HG02798 (cell line): ENCODE measurements around the gene NR1D1.

Source experiments
- ATAC-seq: cut with Tn5 transposase; IDR thresholded peaks from one replicate; pipeline ENCODE4 v1.9.1; 2021; ENCODE audit warnings: mild to moderate bottlenecking; ENCODE audit not compliant: unreplicated experiment, poor library complexity

Gene NR1D1

DNA sequence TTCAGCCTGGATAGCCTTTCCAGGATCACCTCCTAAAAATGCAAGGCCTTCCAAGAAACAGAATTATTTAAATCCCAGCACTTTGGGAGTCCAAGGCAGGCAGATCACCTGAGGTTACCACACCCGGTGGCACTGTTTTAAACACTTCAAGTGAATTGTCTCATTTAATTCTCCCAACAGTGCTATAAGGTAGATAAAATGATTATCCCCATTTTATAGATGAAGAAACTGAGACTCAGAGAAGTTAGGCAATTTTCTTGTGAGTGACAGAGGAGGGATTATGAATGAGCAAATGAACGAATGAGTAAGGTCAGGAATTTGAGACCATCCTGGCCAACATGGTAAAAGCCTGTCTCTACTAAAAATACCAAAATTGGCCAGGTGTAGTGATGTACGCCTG lies 20.8 kb downstream of the NR1D1 start:
- ATAC-seq, result no peak

DNA sequence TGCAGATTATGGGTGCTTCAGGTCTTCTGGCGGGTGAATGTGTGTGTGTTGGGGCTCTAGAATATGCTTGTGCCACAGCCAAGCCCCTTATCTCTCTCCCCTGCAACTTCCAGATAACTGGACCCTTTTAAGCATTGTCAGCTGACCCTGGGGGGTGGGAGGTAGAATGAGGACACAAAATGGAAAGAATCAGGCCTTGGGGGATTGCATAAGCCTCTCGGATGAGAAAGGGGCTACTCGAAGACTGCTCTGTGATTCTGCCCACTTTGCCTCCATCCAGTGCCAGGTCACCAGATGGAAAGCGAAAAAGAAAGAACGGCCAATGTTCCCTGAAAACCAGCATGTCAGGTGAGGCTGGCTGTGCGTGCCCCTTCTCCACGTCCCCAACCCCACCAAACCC lies 23.8 kb downstream of the NR1D1 start:
- ATAC-seq, result no peak

DNA sequence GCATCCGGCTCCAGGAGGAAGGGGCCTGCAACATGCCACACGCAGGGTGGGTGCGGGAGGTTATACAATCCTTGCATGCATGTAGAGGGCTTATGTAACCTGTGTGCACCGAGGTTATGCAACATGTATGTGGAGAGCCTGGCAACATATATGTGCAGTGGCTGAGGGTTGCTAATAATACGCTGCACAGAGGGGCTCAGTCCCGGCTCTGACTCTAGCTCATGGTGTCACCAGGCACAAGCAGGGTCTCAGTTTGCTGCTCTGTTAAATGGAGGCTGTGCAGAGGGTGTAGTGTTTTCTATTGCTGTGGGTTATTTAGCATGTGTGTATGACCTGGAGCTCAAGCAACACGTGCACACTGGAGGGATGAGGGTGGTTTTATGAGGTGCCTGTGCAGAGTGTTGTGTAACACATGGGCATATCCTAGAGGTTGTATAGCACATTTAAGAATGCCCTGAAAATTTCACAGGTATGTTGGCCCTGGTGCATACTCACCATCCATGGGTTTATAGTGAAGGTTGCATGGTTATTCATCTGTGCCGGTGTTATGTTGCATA lies 24.4 kb downstream of the NR1D1 start:
- no peak for ATAC-seq

DNA sequence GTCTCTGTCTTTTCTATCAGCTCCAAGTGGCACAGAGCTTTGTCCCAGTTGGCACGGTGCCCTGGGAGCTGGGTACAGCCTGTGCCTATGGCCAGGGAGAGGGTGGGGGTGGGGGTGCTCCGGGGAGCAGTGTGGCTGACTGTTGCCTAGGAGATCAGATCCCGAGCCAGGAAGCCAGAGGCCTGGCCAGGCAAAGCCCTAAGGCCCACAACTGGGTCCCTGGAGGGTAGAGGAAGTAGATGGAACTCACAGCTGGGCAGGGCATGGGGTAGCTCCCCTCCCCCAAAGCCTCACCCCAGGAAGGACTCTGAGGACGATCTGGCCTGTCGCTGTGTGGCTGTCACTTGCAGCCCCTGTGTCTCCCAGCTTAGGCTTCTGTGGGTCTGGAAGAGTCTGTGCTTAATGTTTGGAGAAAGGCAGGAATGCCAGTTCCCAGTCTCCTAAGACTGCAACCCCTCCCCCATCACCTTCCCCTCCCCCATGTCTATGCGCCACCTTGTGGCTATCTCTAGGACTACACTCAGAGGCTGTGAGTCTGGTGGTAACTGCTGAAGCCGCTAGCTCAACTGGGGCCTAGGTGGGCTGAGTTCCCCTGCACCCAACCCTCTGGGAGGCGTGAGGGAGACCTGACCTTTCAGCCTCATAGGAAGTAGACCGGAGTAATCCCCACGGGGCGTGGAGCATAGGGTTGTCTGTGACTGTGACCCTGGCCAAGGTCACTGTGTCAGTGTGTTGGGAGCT lies 25.0 kb downstream of the NR1D1 start:
- peak; percentile 39 for ATAC-seq

DNA sequence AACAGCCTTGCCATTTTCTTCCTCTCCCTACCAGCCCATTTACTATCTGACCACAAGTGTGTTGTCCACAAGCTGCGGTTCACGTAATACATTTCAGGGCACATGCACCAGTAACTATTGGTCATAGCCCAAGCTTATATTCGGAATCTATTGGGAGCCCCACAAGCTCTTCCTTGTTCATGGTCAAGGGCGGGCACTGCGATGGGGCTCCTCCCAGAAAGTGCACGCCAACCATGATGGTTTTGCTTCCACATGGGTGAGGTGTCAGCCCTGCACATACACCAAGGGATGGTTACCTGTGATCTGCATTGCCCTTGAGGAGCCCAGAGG lies 25.6 kb downstream of the NR1D1 start:
- ATAC-seq, result no peak

DNA sequence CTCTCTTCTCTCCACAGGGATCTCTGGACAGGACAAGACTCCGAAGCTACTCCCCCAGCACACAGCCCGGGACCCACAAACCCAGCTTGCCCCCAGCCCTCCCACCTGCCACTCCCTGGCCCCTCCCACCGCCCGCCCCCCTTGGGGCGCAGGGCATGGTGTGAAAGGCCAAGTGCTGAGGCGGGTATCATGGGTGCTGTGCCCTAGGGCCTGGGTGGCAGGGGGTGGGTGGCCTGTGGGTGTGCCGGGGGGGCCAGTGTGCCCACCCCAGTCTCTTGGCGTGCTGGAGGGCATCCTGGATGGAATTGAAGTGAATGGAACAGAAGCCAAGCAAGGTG lies 26.2 kb downstream of the NR1D1 start:
- no peak for ATAC-seq

DNA sequence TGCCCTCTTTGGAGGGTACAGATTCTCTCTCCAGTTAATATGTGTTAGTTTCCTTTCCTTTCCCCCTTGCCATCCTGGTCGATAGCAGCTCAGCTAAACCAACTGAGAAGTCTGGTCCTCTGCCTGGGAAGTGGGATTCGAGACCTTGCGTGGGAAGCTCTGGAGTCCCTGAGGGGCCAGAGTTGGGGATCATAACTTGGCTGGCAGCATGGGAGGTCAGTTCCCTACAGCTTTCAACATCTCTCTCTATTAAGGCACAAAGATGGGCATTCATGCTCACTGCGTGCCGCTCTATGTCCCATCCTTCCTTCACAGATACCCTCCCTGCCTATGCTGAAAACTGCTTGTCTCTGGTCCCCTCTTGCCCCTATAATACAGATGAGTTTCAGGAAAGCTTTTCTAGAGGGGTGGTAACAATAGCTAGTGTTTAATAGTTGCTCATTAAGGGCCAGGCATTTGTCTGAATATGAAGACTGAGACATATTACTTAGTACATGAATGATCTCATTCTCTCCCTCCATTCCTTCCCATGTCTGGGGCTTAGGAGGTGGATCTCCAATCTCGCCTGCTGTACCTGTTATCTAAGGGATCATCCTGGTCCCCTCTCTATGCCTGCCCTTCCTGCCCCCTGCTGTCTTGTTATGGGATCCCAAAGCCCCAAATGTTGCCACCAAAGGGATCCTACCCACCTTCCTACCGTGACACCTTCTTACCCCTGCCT lies 26.8 kb downstream of the NR1D1 start:
- ATAC-seq, result no peak

DNA sequence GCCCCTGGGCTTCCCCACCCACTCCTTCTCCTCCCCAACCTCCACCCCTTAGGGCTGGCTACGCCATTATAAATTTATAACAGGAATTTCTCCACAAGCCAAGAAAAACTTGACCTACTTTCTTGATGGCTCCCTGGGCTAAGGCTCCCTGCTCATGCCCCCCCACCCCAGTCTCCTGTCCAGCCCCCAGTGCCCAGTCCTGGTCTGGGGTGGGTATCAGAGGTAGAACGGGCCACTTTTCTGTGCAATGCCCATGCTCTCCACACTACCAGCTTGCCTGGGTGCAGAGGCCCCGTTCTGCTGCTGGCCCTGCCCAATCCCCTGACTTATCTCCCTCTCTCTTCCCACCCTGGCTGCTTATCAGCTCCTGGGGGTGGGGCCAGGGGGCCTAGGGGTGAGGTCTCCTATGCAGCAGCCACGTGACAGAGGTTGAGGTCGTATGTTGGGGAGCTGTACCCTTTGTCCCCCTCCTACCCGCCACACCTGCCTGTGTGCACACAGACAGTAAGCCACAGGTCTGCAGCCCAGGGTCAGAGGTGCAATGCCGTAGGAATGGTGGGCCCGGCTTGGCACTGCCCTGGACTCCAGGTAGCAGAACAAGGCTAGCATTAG lies 27.5 kb downstream of the NR1D1 start:
- no peak for ATAC-seq

DNA sequence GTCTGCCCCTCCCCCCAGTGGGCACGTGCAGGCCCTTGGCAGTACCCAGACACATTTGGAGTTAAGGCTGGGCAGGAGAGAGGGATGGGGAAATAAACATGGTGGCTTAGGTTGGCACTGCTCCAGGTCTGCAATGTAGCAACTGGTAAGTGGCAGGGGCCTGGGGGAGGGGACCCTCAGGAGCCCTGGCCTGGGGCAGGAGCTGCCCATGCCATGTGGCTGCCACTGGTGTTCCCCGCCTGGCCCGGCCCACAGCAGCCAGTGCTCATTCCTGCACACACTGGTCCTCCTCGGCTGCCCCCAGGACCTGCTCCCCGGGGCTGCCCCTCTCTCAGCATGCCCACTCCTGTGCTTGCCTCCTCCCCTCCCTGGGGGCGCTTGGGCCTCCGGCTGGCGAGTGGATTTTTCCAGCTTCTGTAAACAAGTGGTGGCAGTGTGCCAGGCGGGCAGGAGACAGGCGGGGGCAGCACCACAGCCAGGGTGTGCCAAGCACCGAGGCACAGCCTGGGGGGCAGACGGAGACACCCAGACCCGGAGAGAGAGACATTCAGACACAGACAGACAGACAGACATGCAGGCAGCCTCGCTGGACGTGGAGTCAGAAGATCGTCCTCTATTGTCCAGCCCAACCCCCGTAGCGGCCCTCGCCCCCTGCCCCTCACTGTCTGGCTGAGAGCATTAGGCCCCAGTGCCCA lies 28.2 kb downstream of the NR1D1 start:
- ATAC-seq, result no peak

DNA sequence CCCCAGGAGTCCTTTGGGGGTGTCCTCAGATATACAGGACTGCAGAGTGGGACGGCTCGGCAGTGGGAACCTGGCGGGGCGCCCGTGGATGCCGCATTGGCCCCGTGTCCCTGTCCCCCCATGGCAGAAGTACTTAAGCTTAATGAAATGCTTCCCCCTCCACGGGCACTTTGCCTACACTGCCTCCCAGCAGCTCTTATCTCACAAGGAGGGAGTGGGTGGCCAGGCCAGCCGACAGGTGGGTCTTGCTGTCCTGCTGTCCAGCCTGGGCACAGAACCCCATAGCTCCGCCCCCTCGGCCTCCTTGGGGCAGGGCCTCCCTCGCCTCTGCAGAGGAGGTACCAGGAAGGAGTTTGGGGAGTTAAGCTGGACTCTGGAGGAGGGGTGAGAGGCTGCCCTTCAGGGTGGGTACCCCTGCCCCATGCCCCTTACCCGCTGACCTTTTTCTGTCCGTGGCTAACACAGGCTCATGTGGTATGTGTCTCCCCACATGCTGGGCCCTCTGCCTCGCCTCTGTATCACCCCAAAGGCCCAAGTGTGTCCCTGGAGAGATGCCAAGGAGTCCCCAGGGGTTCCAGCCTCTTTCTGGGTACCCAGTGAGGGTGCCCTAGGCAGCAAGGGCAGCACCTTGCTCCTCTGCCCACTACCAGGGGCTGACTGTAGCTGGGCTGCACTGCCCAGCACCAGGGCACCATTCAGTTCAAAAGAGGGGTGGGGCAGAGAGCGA lies 28.9 kb downstream of the NR1D1 start:
- no peak for ATAC-seq

DNA sequence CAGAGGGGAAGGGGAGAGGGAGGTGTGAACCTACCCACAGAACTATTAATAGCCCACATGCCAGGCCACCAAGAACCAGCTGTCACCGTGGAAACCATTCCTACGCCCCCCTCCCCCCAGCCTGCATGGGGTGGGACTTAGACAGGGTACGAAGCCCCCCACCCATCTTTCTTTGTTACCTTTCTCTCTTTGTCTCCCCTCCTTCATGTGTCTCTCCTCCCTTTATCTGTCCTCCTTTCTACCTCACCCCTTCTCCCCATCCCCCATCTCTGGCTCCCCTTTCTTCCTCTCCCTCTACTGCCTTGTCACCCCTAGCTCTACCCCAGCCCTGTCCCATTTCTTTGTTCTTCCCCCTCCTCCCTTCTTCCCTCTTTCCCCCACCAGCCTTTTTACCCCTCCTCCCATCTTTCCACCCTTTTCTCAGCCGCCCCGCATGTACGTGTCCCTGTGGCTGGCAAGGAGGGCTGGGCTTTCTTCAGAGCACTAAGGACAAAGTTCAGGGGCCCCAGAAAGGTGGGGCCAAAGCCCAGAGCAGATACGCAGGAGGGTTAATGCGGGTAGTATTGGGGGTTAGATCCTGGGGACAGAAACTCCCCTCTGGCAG lies 29.6 kb downstream of the NR1D1 start:
- no peak for ATAC-seq

DNA sequence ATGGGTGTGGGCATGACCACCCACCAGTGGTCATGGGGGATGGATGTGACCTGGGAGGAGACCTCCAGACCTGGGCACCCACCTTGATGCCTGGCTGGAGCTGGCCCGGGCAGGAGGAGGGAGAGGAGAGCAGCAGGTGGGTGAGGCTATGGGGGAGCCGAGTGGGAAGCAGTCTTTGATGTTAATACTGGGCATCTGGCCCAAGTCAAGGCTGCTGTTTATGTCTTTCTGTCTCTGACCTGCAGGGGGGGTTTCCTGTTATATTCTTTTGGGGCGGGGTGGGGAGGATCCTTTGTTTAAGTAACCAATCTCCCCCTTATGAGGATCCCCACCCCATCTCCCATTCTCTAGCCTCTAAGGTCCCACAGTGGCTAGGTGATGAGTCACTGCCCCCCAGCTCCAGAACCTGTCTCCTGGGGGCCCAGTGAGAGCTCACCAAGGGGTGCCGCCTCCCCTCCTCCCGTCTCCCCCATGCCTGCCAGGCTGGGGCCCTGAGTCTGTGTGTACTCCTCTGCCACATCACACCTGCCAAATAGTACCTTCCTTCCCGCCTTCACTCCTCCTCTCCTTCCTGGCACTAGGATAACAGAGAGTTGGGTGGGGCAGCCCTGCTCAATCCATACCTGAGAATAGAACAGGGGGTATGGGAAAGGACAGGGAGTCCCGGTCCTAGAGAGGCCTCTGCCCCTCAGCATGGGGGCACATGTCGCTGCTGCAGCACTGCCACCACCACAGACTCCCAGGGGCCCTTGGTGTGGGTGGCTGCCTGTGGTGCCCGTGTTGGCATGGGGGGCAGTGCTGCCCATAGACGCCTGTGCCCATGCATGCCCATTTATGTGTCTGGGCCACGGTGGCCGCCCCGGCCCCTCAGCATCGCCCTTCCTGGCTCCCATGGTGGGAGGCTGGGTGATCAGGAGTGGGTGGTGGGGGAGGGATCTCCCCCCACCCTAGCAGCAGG lies 30.4 kb downstream of the NR1D1 start:
- ATAC-seq, result no peak

DNA sequence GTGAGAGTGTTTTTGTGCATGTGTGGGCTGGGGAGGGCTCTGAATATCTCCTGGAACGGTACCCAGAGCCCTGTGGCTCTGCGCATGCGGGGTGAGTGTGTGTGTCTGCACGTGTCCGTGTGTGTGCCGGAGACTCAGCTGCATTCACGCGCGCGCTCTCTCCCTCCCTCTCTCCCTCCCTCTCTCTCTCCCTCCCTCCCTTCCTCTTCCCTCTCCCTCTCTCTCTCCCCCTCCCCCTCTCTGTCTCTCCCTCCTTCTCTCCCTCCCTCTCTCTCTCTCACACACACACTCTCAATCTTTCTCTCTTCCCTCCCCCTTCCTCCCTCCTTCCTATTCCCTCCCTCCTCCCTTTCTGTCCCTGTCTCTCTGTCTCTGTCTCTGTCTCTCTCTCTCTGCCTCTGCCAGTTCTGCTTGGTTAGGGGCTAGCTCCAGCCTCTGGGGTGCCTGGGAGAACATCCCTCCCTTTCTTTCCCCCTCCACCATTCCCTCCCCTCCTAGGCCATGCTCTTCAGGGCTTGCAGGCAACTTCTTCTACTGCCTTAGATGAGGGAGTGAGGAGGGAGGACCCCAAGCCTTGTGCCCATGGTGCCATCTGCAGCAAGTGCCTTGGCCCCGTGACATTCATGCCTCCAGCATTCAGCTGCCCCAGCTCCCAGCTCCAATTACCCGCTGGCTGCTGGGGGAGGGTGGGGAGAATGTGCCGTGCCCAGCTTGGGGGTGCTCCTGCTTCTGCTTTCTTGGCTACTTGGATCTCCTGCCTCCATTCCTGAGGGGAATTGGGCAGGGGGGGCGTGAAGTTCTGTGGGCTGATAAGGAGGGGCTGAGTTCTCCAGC lies 31.3 kb downstream of the NR1D1 start:
- peak; percentile 42 for ATAC-seq

DNA sequence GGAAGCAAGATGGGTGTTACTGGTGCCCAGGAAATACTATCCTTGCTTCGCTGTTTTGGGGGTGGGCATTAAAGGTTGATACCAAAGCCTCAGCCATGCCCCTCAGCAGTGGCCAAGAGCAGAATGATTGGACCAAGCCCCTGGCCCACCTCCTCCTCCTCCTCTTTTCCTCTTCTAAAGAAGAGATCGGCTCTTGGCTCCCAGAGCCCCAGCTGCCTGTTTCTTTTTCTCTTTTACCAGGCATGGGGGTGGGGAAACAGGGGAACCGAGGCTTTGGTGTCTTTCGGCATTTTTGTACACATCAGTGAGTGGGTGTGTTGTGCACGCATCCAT lies 31.8 kb downstream of the NR1D1 start:
- no peak for ATAC-seq

DNA sequence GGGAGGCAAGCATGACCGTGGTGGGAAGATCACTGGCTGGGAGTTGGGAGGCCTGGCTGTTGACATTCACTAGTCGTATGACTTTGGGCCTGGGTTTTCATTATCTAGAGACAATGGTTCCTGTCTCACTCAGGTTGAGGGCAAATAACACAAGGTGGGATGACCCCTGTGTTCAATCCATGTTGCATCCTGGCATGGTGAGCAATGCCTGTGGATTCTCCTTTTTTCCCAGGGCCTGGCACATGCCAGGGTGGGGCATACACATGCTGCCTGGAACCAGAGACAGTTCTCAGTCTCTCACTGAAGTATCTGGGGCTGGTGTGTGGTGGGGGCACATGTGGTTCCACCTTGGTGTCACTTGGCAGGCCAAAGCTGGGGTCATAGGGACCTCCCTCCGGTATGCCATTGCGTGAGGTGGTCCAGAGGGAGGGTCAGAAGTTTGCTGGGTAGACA lies 32.2 kb downstream of the NR1D1 start:
- no peak for ATAC-seq

DNA sequence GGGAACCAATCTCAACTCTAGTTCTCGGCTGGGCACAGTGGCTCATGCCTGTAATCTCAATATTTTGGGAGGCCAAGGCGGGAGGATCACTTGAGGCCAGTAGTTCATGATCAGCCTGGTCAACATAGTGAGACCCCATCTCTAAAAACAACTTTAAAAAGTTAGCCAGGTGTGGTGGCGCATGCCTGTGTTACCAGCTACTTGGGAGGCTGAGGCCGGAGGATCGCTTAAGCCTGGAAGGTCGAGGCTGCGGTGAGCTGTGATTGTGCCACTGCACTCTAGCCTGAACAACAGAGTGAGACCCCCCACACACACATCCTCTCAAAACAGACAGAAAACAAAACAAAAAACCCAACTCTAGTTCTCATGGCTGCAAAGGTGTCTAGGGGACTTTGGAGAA lies 32.7 kb downstream of the NR1D1 start:
- no peak for ATAC-seq

DNA sequence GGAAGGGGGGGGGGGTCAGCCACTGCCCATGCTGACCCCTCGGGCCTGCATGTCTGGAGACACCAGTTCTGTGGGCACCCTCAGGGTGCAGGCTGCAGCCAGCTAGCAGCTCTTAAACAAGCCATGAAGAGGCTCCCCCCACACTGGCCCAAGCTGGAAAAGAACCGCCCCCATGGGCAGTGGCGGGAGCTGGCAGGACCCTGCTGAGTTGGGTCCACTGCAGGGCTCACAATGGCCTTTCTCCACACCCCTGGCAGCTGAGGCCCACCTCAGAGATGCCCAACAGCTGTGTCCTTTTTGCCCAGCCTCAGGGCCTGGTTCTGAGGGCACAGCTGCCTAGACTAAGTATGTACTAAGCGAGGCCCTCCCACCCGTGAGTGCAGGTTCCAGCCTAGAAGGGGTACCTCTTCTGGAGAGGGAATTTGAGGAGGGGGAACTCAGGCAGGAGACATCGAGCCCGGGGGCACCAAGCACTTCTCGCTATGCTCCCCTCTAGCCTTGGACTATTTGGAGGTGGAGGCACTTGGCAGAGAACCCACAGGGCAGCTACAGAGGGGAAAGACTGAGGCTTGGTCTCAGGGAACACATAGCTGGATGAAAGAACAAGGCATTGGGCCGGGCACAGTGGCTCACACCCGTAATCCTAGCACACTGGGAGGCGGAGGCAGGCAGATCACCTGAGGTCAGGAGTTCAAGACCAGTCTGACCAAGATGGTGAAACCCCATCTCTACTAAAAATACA lies 34.4 kb downstream of the NR1D1 start:
- ATAC-seq, result no peak
